ENCODE measurements around the gene KDM4B.

DNA sequence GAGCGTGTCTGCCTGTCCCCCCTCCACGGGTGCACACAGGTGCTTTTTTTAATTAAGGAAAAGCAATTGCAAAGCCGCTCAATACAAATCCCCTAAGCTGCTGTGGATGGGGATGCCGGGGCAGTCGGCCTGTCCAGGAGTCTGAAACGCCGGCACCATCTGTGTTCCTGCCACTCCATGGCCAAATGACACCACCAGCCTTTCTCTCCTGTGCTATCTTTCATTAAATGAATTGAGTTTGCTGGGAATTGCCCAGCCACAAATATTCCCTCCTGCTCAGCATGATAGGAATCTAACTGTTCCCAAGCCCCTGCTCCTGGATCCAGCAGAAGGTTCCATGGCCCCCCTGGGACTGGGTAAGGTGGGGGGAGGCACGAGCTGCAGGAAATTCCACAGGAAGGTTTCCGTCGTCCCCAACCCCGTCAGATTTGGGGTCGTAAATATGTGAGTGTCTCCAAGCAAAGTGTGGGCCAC is 139.2 kb downstream of the KDM4B start:
- TF ChIP-seq, protein P1, sequence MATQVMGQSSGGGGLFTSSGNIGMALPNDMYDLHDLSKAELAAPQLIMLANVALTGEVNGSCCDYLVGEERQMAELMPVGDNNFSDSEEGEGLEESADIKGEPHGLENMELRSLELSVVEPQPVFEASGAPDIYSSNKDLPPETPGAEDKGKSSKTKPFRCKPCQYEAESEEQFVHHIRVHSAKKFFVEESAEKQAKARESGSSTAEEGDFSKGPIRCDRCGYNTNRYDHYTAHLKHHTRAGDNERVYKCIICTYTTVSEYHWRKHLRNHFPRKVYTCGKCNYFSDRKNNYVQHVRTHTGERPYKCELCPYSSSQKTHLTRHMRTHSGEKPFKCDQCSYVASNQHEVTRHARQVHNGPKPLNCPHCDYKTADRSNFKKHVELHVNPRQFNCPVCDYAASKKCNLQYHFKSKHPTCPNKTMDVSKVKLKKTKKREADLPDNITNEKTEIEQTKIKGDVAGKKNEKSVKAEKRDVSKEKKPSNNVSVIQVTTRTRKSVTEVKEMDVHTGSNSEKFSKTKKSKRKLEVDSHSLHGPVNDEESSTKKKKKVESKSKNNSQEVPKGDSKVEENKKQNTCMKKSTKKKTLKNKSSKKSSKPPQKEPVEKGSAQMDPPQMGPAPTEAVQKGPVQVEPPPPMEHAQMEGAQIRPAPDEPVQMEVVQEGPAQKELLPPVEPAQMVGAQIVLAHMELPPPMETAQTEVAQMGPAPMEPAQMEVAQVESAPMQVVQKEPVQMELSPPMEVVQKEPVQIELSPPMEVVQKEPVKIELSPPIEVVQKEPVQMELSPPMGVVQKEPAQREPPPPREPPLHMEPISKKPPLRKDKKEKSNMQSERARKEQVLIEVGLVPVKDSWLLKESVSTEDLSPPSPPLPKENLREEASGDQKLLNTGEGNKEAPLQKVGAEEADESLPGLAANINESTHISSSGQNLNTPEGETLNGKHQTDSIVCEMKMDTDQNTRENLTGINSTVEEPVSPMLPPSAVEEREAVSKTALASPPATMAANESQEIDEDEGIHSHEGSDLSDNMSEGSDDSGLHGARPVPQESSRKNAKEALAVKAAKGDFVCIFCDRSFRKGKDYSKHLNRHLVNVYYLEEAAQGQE (IDR thresholded peaks at IDR 0.05; ENCODE audit: insufficient replicate concordance, low read depth), result no peak
- TF ChIP-seq, protein P2, sequence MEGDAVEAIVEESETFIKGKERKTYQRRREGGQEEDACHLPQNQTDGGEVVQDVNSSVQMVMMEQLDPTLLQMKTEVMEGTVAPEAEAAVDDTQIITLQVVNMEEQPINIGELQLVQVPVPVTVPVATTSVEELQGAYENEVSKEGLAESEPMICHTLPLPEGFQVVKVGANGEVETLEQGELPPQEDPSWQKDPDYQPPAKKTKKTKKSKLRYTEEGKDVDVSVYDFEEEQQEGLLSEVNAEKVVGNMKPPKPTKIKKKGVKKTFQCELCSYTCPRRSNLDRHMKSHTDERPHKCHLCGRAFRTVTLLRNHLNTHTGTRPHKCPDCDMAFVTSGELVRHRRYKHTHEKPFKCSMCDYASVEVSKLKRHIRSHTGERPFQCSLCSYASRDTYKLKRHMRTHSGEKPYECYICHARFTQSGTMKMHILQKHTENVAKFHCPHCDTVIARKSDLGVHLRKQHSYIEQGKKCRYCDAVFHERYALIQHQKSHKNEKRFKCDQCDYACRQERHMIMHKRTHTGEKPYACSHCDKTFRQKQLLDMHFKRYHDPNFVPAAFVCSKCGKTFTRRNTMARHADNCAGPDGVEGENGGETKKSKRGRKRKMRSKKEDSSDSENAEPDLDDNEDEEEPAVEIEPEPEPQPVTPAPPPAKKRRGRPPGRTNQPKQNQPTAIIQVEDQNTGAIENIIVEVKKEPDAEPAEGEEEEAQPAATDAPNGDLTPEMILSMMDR (IDR thresholded peaks at IDR 0.05; ENCODE audit: insufficient read depth, low read length), result no peak
